IMR-90 (cell line): ENCODE results near the gene GLUD1. TPM values are rescaled to one million over a fixed set of nuclear protein-coding genes. Genes with fewer than 3 reads are reported as not detected.
"Not testable (repeated sequence)": the region's sequence is repeated elsewhere in the genome, so short reads cannot be mapped to it uniquely, and the experiment has no call there.

Experiments
- ATAC-seq: fragments of 200-7000 bp; cut with Tn5 transposase; 2 replicates; pipeline ENCODE4 v1.9.1; 2020; ENCODE audit warnings: low read depth, mild to moderate bottlenecking, moderate library complexity
- BruUV-seq: library from RNA; stranded (reverse); fragments of 400-500 nt; replicated peaks from 2 replicates; lab custom pipeline; 2021; lab: Mats Ljungman, UMichigan
- CTCF ChIA-PET: fragments of 300-600 bp; formaldehyde crosslinking; extraction: SDS; loops from one replicate; lab custom pipeline; 2021; ENCODE audit warnings: antibody characterized with exemption; lab: Yijun Ruan, JAX
- POLR2A ChIA-PET: fragments of 300-600 bp; sonication (Branson Sonifier 250); formaldehyde crosslinking; loops from one replicate; lab custom pipeline; 2022; ENCODE audit warnings: antibody characterized with exemption; ENCODE audit not compliant: unreplicated experiment; lab: Charles Lee
- DNase-seq: peaks from one replicate; pipeline ENCODE4 v3.0.0; 2013
- H2AFZ ChIP-seq: replicated peaks from 2 replicates; pipeline ENCODE3; 2013; ENCODE audit warnings: low read length, mild to moderate bottlenecking; ENCODE audit not compliant: poor library complexity
- H2AK5ac ChIP-seq: 2 replicates; pipeline ENCODE4 v1.6.1; 2013; ENCODE audit warnings: low read depth, low read length, inconsistent platforms
- H2AK9ac ChIP-seq: replicated peaks from 2 replicates; pipeline ENCODE3; 2013; ENCODE audit warnings: mild to moderate bottlenecking, low read depth, low read length, moderate library complexity; ENCODE audit not compliant: poor library complexity
- H2BK120ac ChIP-seq: 2 replicates; pipeline ENCODE4 v1.6.1; 2013; ENCODE audit warnings: low read depth, low read length, inconsistent platforms
- H2BK15ac ChIP-seq: 3 replicates; pipeline ENCODE4 v1.6.1; 2013; ENCODE audit warnings: low read depth, low read length, inconsistent platforms
- H2BK20ac ChIP-seq: 2 replicates; pipeline ENCODE4 v1.6.1; 2013; ENCODE audit warnings: low read depth, mild to moderate bottlenecking, inconsistent platforms, low read length, moderate library complexity
- H2BK5ac ChIP-seq: 2 replicates; pipeline ENCODE4 v1.6.1; 2013; ENCODE audit warnings: mild to moderate bottlenecking, low read depth, low read length, inconsistent platforms; ENCODE audit not compliant: poor library complexity, severe bottlenecking
- H3K14ac ChIP-seq: replicated peaks from 2 replicates; pipeline ENCODE4 v1.6.1; 2013; ENCODE audit warnings: low read depth, low read length, inconsistent platforms
- H3K18ac ChIP-seq: 2 replicates; pipeline ENCODE4 v1.6.1; 2013; ENCODE audit warnings: low read depth, low read length, control low read depth
- H3K23ac ChIP-seq: 2 replicates; pipeline ENCODE4 v1.6.1; 2013; ENCODE audit warnings: low read depth, low read length, inconsistent platforms
- H3K27ac ChIP-seq: 2 replicates; pipeline ENCODE4 v1.5.1; 2013; ENCODE audit warnings: mild to moderate bottlenecking, control low read depth, low read length; ENCODE audit not compliant: insufficient read depth
- H3K27me3 ChIP-seq: 2 replicates; pipeline ENCODE4 v1.6.1; 2013; ENCODE audit warnings: low read length; ENCODE audit not compliant: control insufficient read depth, insufficient read depth
- H3K36me3 ChIP-seq: 2 replicates; pipeline ENCODE4 v1.6.1; 2013; ENCODE audit warnings: low read length, mixed read lengths; ENCODE audit not compliant: control insufficient read depth, insufficient read depth
- H3K4ac ChIP-seq: 2 replicates; pipeline ENCODE4 v1.6.1; 2013; ENCODE audit warnings: low read depth, low read length, inconsistent platforms
- H3K4me1 ChIP-seq: 2 replicates; pipeline ENCODE4 v1.6.1; 2013; ENCODE audit warnings: low read length, mixed read lengths; ENCODE audit not compliant: control insufficient read depth, insufficient read depth
- H3K4me2 ChIP-seq: 2 replicates; pipeline ENCODE4 v1.6.1; 2013; ENCODE audit warnings: low read depth, mild to moderate bottlenecking, control low read depth, low read length, moderate library complexity
- H3K4me3 ChIP-seq: 2 replicates; pipeline ENCODE4 v1.5.1; 2013; ENCODE audit warnings: low read depth, mild to moderate bottlenecking, control low read depth, low read length, moderate library complexity; ENCODE audit not compliant: insufficient read depth
- H3K56ac ChIP-seq: 2 replicates; pipeline ENCODE4 v1.6.1; 2013; ENCODE audit warnings: low read length, inconsistent platforms; ENCODE audit not compliant: insufficient read depth; ENCODE audit errors: extremely low read depth
- H3K79me1 ChIP-seq, 2 experiments: 2 replicates each; pipeline ENCODE4 v1.6.1; 2013; ENCODE audit warnings: low read length in 2 of 2, inconsistent platforms in 1 of 2, low read depth in 1 of 2
- H3K9ac ChIP-seq: 2 replicates; pipeline ENCODE4 v1.6.1; 2013; ENCODE audit warnings: low read depth, low read length, control low read depth
- H3K9me1 ChIP-seq: 2 replicates; pipeline ENCODE4 v1.6.1; 2013; ENCODE audit warnings: low read length, inconsistent platforms; ENCODE audit not compliant: insufficient read depth
- H3K9me3 ChIP-seq: 2 replicates; pipeline ENCODE4 v1.6.1; 2013; ENCODE audit warnings: low read length; ENCODE audit not compliant: control insufficient read depth, insufficient read depth
- H4K20me1 ChIP-seq: 2 replicates; pipeline ENCODE4 v1.6.1; 2013; ENCODE audit warnings: low read length, inconsistent platforms; ENCODE audit not compliant: insufficient read depth
- H4K5ac ChIP-seq: 2 replicates; pipeline ENCODE4 v1.6.1; 2013; ENCODE audit warnings: mild to moderate bottlenecking, low read depth, low read length, control low read depth
- H4K8ac ChIP-seq, 2 experiments: 2 replicates each; pipeline ENCODE4 v1.6.1; 2013; ENCODE audit warnings: low read depth in 2 of 2, low read length in 2 of 2, control low read depth in 1 of 2, inconsistent platforms in 1 of 2
- H4K91ac ChIP-seq: 2 replicates; pipeline ENCODE4 v1.6.1; 2013; ENCODE audit warnings: low read depth, low read length, inconsistent platforms; ENCODE audit not compliant: insufficient read depth
- WGBS, 2 experiments: methylation state at CpG; one replicate each; pipeline versions ENCODE4 v1.1.5 to v1.1.7; 2013; ENCODE audit warnings: missing lambda C conversion rate in 2 of 2; ENCODE audit not compliant: insufficient read length in 1 of 2; ENCODE audit errors: extremely low coverage in 2 of 2; 5-methylcytosine and 5-hydroxymethylcytosine counted together
- dilution Hi-C: fragments of 300-500 bp; cut with HindIII; formaldehyde crosslinking; loops from one replicate; pipeline ENCODE4 v1.14.3; 2018; ENCODE audit warnings: low sequenced_read_pairs; ENCODE audit not compliant: unreplicated experiment
- in situ Hi-C: fragments of 300-500 bp; cut with MboI; formaldehyde crosslinking; loops from 3 replicates; pipeline ENCODE4 v1.14.3; 2019; ENCODE audit warnings: low sequenced_read_pairs, inconsistent platforms, mixed read lengths
- intact Hi-C: fragments of 100-400 bp; cut with micrococcal nuclease; formaldehyde crosslinking; loops from 2 replicates; pipeline ENCODE4 v1.10.0; 2022
- polyA plus RNA-seq, 3 experiments: library from polyadenylated mRNA; depleted of rRNA; stranded (reverse); fragments of >200 nt; gene quantifications; 2 replicates each; pipeline ENCODE4 v1.2.3, GENCODE V29; 2012; ENCODE audit warnings: low replicate concordance in 1 of 3
- total RNA-seq: library from RNA; depleted of rRNA; stranded (reverse); fragments of >200 nt; gene quantifications from 2 replicates; pipeline ENCODE4 v1.2.3, GENCODE V29; 2012

Gene GLUD1
- total and polyA plus RNA-seq, 2 of the 4 experiments (the other 2 are of a cell fraction), result 64.8 to 210 TPM

DNA sequence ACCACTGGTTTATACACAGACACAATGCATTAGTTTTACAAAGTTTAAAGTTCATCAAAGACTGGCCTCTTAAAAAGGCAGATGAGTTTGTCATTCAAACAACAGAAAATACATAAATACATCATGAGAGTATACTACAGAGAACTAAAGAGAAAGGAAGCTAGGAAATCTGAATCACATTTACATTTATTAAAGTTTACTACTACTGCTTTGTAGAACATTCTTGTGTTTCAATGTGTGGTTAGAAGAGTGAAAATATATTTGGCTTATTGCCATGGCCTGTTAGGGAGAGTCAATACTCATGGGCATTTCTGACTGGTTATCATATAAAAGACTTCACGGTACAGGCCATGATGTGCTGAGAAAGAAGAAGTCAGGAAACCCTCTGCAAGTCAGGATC is 87.5 kb downstream of the GLUD1 start:
- in situ Hi-C loops, H3K9ac ChIP-seq, H3K18ac ChIP-seq, H2BK20ac ChIP-seq, H2AFZ ChIP-seq, H3K27ac ChIP-seq, BruUV-seq, H2AK9ac ChIP-seq, H3K4me1 ChIP-seq, H3K23ac ChIP-seq, H3K9me1 ChIP-seq, H2BK5ac ChIP-seq, H3K27me3 ChIP-seq, H4K91ac ChIP-seq, H3K56ac ChIP-seq, H3K14ac ChIP-seq, CTCF ChIA-PET, H4K20me1 ChIP-seq, POLR2A ChIA-PET, intact Hi-C loops, H3K36me3 ChIP-seq, H2AK5ac ChIP-seq, H3K4ac ChIP-seq, H2BK15ac ChIP-seq, H3K9me3 ChIP-seq, H3K4me2 ChIP-seq, H4K5ac ChIP-seq, ATAC-seq, H3K4me3 ChIP-seq, H3K79me1 ChIP-seq, H2BK120ac ChIP-seq, H4K8ac ChIP-seq, dilution Hi-C loops: not testable (repeated sequence)
- peak; percentile 34 for DNase-seq
- WGBS, 2 experiments, result no CpG with 5 or more reads among the region's 1 CpG
